Activated CD4-positive, alpha-beta T cell treated with anti-CD3 and anti-CD28 coated beads, Interleukin-2, Interleukin-4, amounts not matched to agents 100 ng/mL and 50 ng/mL, durations not matched to agents 16 hours and 8 hours (primary cell): Measurements from ENCODE around the gene KAZN.

Experiments used
- DNase-seq: peaks from one replicate; pipeline ENCODE4 v3.0.0-alpha.2; 2020; ENCODE audit warnings: low spot score

Gene KAZN

GRCh38 chr1:14614341-14614740 is 15.9 kb downstream of the KAZN start:
- no peak for DNase-seq

- DNase-seq = no peak
Observed at GRCh38 chr1:14615549-14616218, 17.2 kb downstream of the KAZN start.

GRCh38 chr1:14616632-14617396 is 18.3 kb downstream of the KAZN start:
- DNase-seq = no peak

GRCh38 chr1:14617791-14618190 is 19.3 kb downstream of the KAZN start:
- DNase-seq = no peak

GRCh38 chr1:14620941-14621340 is 22.5 kb downstream of the KAZN start:
- DNase-seq = no peak

- no peak for DNase-seq
Observed at GRCh38 chr1:14623090-14623489, 24.6 kb downstream of the KAZN start.

GRCh38 chr1:14624941-14625340 is 26.5 kb downstream of the KAZN start:
- DNase-seq = no peak

- no peak for DNase-seq
Observed at GRCh38 chr1:14625572-14625971, 27.1 kb downstream of the KAZN start.

GRCh38 chr1:14625996-14626395 is 27.5 kb downstream of the KAZN start:
- no peak for DNase-seq

GRCh38 chr1:14626869-14627607 is 28.6 kb downstream of the KAZN start:
- DNase-seq = no peak

- DNase-seq = no peak
Observed at GRCh38 chr1:14627608-14628489, 29.4 kb downstream of the KAZN start.

GRCh38 chr1:14629363-14630014 is 31.0 kb downstream of the KAZN start:
- no peak for DNase-seq

- DNase-seq = no peak
Observed at GRCh38 chr1:14630986-14631385, 32.5 kb downstream of the KAZN start.

- DNase-seq = no peak
Observed at GRCh38 chr1:14631421-14631820, 32.9 kb downstream of the KAZN start.

- DNase-seq = no peak
Observed at GRCh38 chr1:14634486-14634885, 36.0 kb downstream of the KAZN start.

GRCh38 chr1:14635421-14635820 is 36.9 kb downstream of the KAZN start:
- DNase-seq = no peak

GRCh38 chr1:14636897-14637632 is 38.6 kb downstream of the KAZN start:
- no peak for DNase-seq

GRCh38 chr1:14639291-14640050 is 41.0 kb downstream of the KAZN start:
- DNase-seq = no peak

- DNase-seq = no peak
Observed at GRCh38 chr1:14642712-14643111, 44.2 kb downstream of the KAZN start.

- no peak for DNase-seq
Observed at GRCh38 chr1:14646973-14647372, 48.5 kb downstream of the KAZN start.
